Activated CD4-positive, alpha-beta T cell treated with anti-CD3 and anti-CD28 coated beads for 36 hours (primary cell): ENCODE data around the gene JARID2. TPM values are rescaled to one million over a fixed set of nuclear protein-coding genes. Genes with fewer than 3 reads are reported as not detected.

ENCODE experiments used
- ATAC-seq: fragments of 200-7000 bp; cut with Tn5 transposase; one replicate; pipeline ENCODE4 v1.10.0; 2021; ENCODE audit warnings: mild to moderate bottlenecking, moderate library complexity
- CTCF ChIA-PET: fragments of 350-600 bp; sonication (Branson Sonifier 250); formaldehyde crosslinking; loops from one replicate; lab custom pipeline; 2021; ENCODE audit warnings: antibody characterized with exemption; lab: Charles Lee
- POLR2A ChIA-PET: fragments of 350-600 bp; sonication (Branson Sonifier 250); formaldehyde crosslinking; loops from one replicate; lab custom pipeline; 2021; ENCODE audit warnings: antibody characterized with exemption, inconsistent platforms; lab: Charles Lee
- DNase-seq: peaks from one replicate; pipeline ENCODE4 v3.0.0-alpha.2; 2020
- H3K27ac Mint-ChIP-seq: one replicate; pipeline ENCODE4 v1.8.0; 2021; ENCODE audit warnings: mixed read lengths
- H3K27me3 Mint-ChIP-seq: one replicate; pipeline ENCODE4 v1.8.0; 2021; ENCODE audit warnings: mixed read lengths
- H3K36me3 Mint-ChIP-seq: one replicate; pipeline ENCODE4 v1.8.0; 2021; ENCODE audit warnings: low read depth, mixed read lengths
- H3K4me1 Mint-ChIP-seq: one replicate; pipeline ENCODE4 v1.8.0; 2021; ENCODE audit warnings: mixed read lengths
- H3K4me3 Mint-ChIP-seq: one replicate; pipeline ENCODE4 v1.8.0; 2021; ENCODE audit warnings: mild to moderate bottlenecking, moderate library complexity, mixed read lengths
- H3K9me3 Mint-ChIP-seq: one replicate; pipeline ENCODE4 v1.8.0; 2021; ENCODE audit warnings: low read depth, mixed read lengths
- intact Hi-C, 2 experiments: fragments of 100-400 bp; cut with DNase I in 1 of 2; cut with micrococcal nuclease in 1 of 2; formaldehyde crosslinking; loops; one replicate each; pipeline versions ENCODE4 v1.14.2 to v1.15.1; 2022 to 2024; cut with DNase I, micrococcal nuclease
- total RNA-seq, 2 experiments: library from RNA; stranded (reverse); gene quantifications; one replicate each; pipeline ENCODE4 v1.2.3, GENCODE V29; 2021

JARID2 gene
- total RNA-seq, 2 experiments from 2014 or later = 43.0 to 48.6 TPM

DNA sequence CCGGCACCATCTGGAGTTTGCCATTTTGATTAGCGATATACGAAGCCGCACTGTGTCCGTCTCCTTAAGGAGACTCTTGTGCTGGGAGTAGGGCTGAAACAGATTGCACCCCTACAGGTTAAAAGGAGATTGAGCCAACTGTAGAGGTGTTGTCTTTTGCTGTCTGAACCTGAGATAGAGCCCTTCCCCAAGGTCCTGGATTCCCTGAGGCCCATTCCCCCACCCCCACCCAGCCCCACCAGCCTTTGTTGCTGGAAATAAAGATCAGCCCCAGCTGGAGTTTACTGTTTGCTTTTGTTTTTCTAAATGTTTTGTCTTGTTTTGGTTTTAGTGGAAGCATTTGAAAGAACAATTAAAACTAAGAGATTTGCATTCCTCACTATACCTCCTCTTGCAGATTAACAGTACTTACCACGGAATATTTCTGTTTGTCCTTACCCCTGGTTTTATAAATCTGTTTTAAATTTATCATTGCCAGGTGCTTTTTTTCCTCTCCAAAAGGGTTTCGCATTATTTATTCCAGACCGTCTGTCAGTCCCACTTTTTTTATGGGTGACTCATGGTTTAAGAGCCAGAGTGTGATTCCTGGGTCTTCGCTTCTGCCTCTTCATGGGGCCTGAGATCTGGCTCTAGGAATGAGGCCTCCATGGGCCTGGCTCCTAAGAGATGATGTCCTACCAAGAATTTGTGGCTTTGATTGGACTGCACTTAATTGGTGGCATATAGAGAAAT lies 247.7 kb downstream of the JARID2 start:
- DNase-seq = no peak
- no peak for ATAC-seq
- ChIA-PET CTCF (interaction anchor here (0.7 to 1.1 kb wide), 2 partner anchors 12 to 88 kb away, joined by 3 read pairs; no protein-coding TSS in a partner anchor), POLR2A (no interaction called here)
- intact Hi-C loops = loop anchor here (5.0 kb wide), 2 partner anchors 129 to 616 kb away; no protein-coding TSS in a partner anchor
- Mint-ChIP-seq H3K4me3 (no peak overlapping the region), H3K9me3 (no peaks in the 10 kb centered on the region), H3K27me3 (no peaks in the 10 kb centered on the region), H3K4me1 (peaks cover 38% of the 10 kb centered on the region), H3K27ac (no peak overlapping the region), H3K36me3 (peaks cover 61% of the 10 kb centered on the region)

DNA sequence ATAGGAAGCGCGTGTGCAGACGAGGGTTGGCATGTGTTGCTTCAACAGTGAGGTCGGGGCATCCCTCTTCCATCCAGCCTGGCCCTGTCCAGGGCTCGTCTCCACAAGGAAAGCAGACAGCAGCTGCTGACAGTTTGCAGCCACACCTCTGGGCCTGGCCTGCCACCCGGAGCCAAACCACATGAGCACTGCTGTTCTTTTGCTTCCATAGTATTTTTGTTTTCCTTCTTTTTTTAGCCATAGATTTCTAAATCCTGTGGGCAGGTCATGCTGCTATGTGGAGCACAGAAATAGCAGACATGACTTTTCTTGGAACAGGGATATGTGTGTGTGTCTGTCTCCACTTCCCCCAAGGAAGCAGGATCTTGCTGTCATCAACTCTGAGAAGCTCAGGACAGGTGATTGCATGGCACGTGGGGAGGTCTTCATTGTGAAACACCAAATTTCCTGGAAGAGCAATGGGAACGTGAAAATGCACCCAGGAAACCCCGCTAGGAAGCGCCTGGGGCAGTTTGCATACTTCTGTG lies 249.6 kb downstream of the JARID2 start:
- no peak for DNase-seq
- intact Hi-C loops = no loop called here
- ATAC-seq = no peak
- peaks cover 60% of the 10 kb centered on the region for H3K36me3 Mint-ChIP-seq
- no peaks in the 10 kb centered on the region for H3K27me3 Mint-ChIP-seq
- peaks cover 24% of the 10 kb centered on the region for H3K4me1 Mint-ChIP-seq
- POLR2A ChIA-PET = no interaction called here
- H3K4me3 Mint-ChIP-seq = no peak overlapping the region
- H3K27ac Mint-ChIP-seq = no peak overlapping the region
- H3K9me3 Mint-ChIP-seq = no peaks in the 10 kb centered on the region
- CTCF ChIA-PET = no interaction called here

- Mint-ChIP-seq H3K4me1 (peaks cover 14% of the 10 kb centered on the region), H3K36me3 (peaks cover 66% of the 10 kb centered on the region), H3K4me3 (no peak overlapping the region), H3K27ac (no peak overlapping the region), H3K9me3 (no peaks in the 10 kb centered on the region), H3K27me3 (no peaks in the 10 kb centered on the region)
- DNase-seq = peak; percentile 2
- intact Hi-C loops = no loop called here
- ChIA-PET POLR2A (no interaction called here), CTCF (no interaction called here)
- ATAC-seq = no peak
Observed at GRCh38 chr6:15496345-15497131, 250.7 kb downstream of the JARID2 start.

- CTCF ChIA-PET = no interaction called here
- peak; percentile 3 for DNase-seq
- intact Hi-C loops = no loop called here
- no peak for ATAC-seq
- no peaks in the 10 kb centered on the region for H3K4me1 Mint-ChIP-seq
- H3K27ac Mint-ChIP-seq = no peak overlapping the region
- H3K4me3 Mint-ChIP-seq = no peak overlapping the region
- H3K9me3 Mint-ChIP-seq = no peaks in the 10 kb centered on the region
- peaks cover 66% of the 10 kb centered on the region for H3K36me3 Mint-ChIP-seq
- POLR2A ChIA-PET = no interaction called here
- no peaks in the 10 kb centered on the region for H3K27me3 Mint-ChIP-seq
Observed at GRCh38 chr6:15498640-15499039, 252.8 kb downstream of the JARID2 start.

GRCh38 chr6:15499125-15499524 lies 253.3 kb downstream of the JARID2 start:
- no peaks in the 10 kb centered on the region for H3K27me3 Mint-ChIP-seq
- ATAC-seq = no peak
- no peaks in the 10 kb centered on the region for H3K4me1 Mint-ChIP-seq
- POLR2A ChIA-PET = no interaction called here
- no peaks in the 10 kb centered on the region for H3K9me3 Mint-ChIP-seq
- H3K4me3 Mint-ChIP-seq = no peak overlapping the region
- DNase-seq = peak; percentile 1
- intact Hi-C loops = no loop called here
- H3K27ac Mint-ChIP-seq = no peak overlapping the region
- H3K36me3 Mint-ChIP-seq = peaks cover 67% of the 10 kb centered on the region
- CTCF ChIA-PET = no interaction called here

DNA sequence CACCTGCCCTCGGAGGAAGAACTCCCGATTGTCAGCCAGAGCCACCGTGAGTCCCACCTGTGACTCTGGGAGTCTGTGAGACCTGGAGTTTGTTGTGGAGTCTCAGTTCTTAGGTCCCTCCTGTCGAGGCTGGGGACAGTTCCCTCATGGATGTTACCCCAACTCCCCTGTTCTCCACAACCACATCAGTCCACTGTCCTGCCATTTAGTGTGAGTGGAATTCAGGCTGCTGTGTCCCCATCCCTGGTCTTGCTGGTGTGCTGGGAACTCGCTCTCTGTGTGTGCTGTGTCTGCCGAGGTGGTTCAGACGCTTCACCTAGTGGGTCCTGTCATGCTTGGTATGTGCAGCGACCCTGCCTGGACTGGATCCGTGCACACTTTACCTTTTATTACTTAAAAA lies 253.7 kb downstream of the JARID2 start:
- peaks cover 72% of the 10 kb centered on the region for H3K36me3 Mint-ChIP-seq
- ChIA-PET CTCF (no interaction called here), POLR2A (no interaction called here)
- H3K4me1 Mint-ChIP-seq = no peaks in the 10 kb centered on the region
- no peaks in the 10 kb centered on the region for H3K27me3 Mint-ChIP-seq
- ATAC-seq (no peak), DNase-seq (no peak)
- intact Hi-C loops = no loop called here
- H3K27ac Mint-ChIP-seq = no peak overlapping the region
- no peaks in the 10 kb centered on the region for H3K9me3 Mint-ChIP-seq
- no peak overlapping the region for H3K4me3 Mint-ChIP-seq

DNA sequence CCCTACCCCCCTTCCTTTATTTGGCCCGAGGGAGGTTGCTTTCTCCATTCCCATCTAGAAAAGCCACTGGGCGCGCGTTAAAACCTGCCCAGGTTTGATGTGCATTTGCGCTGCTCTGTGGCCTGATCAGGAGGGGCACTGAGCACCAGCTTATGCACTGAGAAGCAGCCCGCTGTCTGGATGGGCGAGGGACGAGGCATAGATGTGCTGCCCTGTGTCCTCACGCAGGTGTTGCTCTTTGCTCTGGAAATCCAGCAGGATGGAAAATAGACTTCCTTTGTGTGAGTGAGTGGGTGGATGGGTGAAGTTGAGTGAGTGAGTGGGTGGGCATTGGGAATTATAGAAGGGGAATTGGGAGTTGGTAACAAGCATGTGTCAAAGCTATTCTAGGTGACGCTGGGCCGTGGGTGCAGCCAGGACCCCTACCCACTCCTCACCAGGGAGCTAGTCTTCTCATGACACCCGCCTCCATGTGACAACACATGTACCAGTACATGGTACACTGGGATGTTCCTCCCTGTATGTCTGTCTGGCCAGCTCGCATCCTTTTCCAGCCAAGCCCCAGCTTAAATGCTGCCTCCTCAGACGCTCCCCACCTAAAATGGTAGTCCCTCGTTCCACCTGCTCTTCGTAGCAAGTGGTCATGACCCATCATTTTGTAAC lies 254.3 kb downstream of the JARID2 start:
- Mint-ChIP-seq H3K4me1 (no peaks in the 10 kb centered on the region), H3K36me3 (peaks cover 74% of the 10 kb centered on the region), H3K27me3 (no peaks in the 10 kb centered on the region), H3K27ac (no peak overlapping the region), H3K9me3 (no peaks in the 10 kb centered on the region), H3K4me3 (no peak overlapping the region)
- POLR2A ChIA-PET = no interaction called here
- CTCF ChIA-PET = no interaction called here
- DNase-seq (no peak), ATAC-seq (no peak)
- intact Hi-C loops = no loop called here

DNA sequence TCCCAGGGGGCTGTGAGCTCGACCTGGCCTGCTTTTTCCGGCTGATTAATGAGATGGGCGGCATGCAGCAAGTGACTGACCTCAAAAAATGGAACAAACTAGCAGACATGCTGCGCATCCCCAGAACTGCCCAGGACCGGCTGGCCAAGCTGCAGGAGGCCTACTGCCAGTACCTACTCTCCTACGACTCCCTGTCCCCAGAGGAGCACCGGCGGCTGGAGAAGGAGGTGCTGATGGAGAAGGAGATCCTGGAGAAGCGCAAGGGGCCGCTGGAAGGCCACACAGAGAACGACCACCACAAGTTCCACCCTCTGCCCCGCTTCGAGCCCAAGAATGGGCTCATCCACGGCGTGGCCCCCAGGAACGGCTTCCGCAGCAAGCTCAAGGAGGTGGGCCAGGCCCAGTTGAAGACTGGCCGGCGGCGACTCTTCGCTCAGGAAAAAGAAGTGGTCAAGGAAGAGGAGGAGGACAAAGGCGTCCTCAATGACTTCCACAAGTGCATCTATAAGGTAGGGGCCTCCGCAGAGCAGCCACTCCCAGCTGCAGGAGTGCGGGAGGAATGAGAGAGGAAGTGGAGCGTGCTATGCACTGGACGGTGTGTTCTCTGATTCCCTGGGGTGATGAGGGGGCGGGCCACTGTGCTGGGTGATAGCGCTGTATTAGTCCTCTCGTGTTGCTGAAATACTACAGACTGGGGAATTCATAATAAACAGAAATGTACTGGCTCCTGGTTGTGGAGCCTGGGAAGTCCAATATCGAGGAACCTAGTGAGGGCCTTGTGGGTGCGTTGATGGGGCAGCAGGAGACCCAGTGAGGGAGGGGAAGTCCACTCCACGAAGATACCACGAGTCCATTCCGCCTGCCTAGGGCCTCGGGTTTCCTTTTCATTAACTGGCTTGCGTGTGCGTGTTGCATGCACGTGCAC lies 255.3 kb downstream of the JARID2 start:
- Mint-ChIP-seq H3K4me3 (no peak overlapping the region), H3K4me1 (no peaks in the 10 kb centered on the region), H3K36me3 (peaks cover 70% of the 10 kb centered on the region), H3K27ac (no peak overlapping the region), H3K9me3 (no peaks in the 10 kb centered on the region), H3K27me3 (no peaks in the 10 kb centered on the region)
- ChIA-PET POLR2A (no interaction called here), CTCF (interaction anchor here (0.6 to 0.7 kb wide), 2 partner anchors 235 to 1027 kb away, joined by 3 read pairs; no protein-coding TSS in a partner anchor)
- no peak for DNase-seq
- ATAC-seq = no peak
- intact Hi-C loops = no loop called here

- Mint-ChIP-seq H3K27me3 (no peaks in the 10 kb centered on the region), H3K9me3 (no peaks in the 10 kb centered on the region), H3K4me3 (no peak overlapping the region), H3K27ac (no peak overlapping the region), H3K4me1 (no peaks in the 10 kb centered on the region), H3K36me3 (peaks cover 74% of the 10 kb centered on the region)
- intact Hi-C loops = no loop called here
- no peak for ATAC-seq
- ChIA-PET CTCF (interaction anchor here (0.6 kb wide), 1 partner anchor 1027 kb away, joined by 3 read pairs; no protein-coding TSS in a partner anchor), POLR2A (no interaction called here)
- no peak for DNase-seq
Observed at GRCh38 chr6:15501826-15502445, 256.1 kb downstream of the JARID2 start.

- ChIA-PET CTCF (no interaction called here), POLR2A (no interaction called here)
- no peak for ATAC-seq
- H3K36me3 Mint-ChIP-seq = peaks cover 75% of the 10 kb centered on the region
- H3K4me3 Mint-ChIP-seq = no peak overlapping the region
- H3K9me3 Mint-ChIP-seq = no peaks in the 10 kb centered on the region
- intact Hi-C loops = no loop called here
- H3K4me1 Mint-ChIP-seq = no peaks in the 10 kb centered on the region
- no peaks in the 10 kb centered on the region for H3K27me3 Mint-ChIP-seq
- no peak for DNase-seq
- H3K27ac Mint-ChIP-seq = no peak overlapping the region
Observed at GRCh38 chr6:15502446-15503345, 256.8 kb downstream of the JARID2 start.
